ENCODE data around the gene RAB29. TPM values are rescaled to one million over a fixed set of nuclear protein-coding genes. Genes with fewer than 3 reads are reported as not detected.
A peak's percentile ranks its signal among the peaks of the same experiment; 100 is the strongest.

The RAB29 gene
- polyA plus RNA-seq, 4 donors = 6.4 to 39.7 (median 25.6) TPM

DNA sequence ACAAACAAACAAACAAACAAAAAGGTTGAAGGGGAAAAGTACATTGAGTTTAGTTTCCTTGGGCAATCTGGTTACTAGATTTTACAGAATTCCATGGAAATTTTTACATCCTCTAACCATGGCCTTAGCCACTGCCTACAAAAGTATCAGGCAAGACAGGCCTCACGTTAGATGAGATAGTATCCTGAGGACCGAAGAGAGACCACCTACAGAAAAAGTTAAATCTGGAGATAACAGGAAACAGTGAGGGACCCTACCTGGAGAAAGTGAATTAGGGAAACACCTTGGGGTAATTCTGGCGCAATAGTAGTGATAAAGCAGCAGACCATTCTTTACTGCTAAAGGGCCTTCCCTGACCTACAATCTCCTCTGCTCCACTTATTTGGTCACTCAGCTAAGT, 8.7 kb downstream of the RAB29 start:
- DNase-seq (ENCODE audit: low read depth in 4 of 4, low spot score in 3 of 4) = no peak

DNA sequence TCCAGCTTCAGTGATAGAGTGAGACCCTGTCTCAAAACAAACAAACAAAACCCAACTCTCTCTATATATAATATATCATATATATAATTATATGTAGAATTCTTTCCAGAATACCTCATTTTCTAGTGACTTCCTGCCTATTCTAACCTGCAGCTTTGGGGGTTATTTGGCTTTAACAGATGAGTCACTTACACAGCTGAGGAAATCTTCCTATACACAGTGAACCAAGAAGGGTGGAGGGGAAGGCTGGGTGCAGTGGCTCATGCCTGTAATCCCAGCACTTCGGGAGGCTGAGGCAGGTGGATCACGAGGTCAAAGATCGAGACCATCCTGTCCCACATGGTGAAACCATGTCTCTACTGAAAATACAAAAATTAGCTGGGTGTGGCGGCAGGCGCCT, 9.2 kb downstream of the RAB29 start:
- DNase-seq (ENCODE audit: low read depth in 4 of 4, low spot score in 3 of 4) = no peak

DNA sequence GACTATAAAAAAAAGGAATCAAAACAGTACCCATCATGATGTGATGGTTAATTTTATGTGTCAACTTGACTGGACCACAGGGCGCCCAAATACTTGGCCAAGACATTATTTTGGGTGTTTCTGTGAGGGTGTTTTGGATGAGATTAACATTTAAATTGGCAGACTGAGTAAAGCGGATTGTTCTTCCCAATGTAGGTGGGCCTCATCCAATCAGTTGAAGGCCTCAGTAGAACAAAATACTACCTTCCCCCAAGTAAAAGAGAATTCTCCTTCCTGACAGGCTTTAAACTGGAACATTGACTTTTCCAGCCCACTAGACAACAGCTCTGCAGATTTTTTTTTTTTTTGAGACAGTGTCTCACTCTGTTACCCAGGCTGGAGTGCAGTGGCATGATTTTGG, 10.7 kb downstream of the RAB29 start:
- no peak for DNase-seq (ENCODE audit: low read depth in 4 of 4, low spot score in 3 of 4)

DNA sequence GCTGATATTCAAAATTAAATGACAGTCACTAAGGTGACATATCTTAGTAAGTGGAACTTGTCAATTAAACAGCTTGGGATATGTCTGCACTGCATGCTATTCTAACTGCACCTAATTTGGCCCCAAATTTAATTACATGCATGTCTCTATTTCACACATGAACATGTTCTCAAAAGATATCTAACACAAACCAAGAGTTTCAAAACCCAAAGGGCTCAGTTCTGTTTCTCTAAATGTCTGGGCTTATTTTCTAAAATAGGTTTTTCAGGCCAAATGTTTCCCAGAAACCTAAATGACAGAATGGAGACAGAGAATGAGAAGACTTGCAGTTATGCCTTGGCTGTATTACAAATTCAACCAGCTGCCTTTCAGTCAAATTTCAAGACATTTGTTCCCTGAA, 11.3 kb downstream of the RAB29 start:
- DNase-seq (ENCODE audit: low read depth in 4 of 4, low spot score in 3 of 4) = no peak

DNA sequence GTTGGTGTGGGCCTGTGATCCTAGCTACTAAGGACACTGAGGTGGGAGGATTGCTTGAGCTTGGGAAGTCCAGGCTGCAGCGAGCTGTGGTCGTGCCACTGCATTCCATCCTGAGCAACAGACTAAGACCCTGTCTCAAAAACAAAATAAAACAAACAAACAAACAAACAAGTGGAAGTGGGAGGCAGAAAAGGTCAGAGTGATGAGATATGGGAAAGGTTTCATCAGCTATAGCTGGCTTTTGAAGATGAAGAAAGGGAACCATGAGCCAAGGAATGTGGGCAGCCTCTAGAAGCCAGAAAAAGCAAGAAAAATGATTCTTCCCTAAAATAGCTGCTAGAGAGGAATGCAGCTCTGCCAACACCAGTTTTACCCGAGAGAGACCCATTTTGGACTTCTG, 14.7 kb downstream of the RAB29 start:
- no peak for DNase-seq (ENCODE audit: low read depth in 4 of 4, low spot score in 3 of 4)

DNA sequence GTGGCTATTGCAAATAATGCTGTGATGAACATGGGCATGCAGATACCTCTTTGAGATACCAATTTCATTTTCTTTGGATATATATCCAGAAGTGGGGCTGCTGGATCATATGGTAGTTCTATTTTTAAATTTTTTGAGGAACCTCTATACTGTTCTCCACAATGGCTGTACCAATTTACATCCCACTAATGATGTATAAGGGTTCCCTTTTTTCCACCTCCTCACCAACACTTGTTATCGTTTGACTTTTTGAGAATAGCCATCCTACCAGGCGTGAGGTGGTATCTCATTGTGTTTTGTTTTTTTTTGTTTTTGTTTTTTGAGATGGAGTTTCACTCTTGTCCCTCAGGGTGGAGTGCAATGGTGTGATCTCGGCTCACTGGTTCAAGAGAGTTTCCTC, 18.7 kb downstream of the RAB29 start:
- DNase-seq (ENCODE audit: low read depth in 4 of 4, low spot score in 3 of 4) = no peak

DNA sequence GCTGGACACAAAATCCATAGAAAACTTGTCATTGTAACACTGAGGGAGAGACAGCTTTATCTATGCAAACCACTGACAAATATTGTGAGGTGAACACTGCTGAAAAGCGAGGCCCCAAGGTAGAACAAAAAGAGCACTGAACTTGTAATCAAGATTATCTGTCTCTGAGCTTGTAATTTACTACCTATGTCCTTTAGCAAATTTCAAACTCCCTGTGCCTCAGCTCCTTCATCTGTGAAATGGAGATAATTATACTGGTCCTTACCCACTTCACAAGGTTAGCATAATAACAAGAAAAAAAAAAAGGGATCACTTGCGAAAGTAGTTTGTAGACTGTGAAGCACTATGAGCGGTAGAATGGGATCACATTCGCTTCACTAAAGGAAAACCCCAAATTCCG, 20.4 kb downstream of the RAB29 start:
- no peak for DNase-seq (ENCODE audit: low read depth in 4 of 4, low spot score in 3 of 4)

DNA sequence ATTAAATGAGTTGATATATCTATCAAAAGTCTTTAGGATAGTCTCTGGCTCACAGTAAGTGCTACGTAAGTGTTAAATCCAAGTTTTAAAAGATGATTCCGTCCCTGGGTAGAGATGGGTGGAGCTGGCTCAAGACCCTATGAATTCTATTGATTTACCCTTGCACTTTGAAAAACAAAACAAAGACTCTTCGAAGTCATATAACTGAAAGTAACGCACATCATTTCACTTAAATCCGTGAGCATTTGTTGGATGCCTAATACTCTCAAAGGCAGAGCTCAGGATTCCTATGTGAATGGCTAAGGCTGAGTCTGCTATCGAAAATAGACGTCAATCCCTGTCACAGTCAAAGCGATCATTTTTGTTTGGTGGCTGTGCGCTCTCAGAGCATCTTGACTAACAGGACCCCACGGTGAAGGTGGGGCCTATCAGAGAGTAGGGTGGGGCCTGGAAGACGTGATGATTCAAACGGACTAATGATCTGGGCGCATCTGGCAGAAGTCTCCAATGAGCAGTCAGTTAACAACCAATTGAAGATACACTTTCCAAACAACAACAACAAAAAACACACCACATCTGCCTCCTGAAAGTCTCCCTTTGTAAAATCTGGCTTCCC, 24.1 kb downstream of the RAB29 start:
- no peak for DNase-seq (ENCODE audit: low read depth in 4 of 4, low spot score in 3 of 4)

DNA sequence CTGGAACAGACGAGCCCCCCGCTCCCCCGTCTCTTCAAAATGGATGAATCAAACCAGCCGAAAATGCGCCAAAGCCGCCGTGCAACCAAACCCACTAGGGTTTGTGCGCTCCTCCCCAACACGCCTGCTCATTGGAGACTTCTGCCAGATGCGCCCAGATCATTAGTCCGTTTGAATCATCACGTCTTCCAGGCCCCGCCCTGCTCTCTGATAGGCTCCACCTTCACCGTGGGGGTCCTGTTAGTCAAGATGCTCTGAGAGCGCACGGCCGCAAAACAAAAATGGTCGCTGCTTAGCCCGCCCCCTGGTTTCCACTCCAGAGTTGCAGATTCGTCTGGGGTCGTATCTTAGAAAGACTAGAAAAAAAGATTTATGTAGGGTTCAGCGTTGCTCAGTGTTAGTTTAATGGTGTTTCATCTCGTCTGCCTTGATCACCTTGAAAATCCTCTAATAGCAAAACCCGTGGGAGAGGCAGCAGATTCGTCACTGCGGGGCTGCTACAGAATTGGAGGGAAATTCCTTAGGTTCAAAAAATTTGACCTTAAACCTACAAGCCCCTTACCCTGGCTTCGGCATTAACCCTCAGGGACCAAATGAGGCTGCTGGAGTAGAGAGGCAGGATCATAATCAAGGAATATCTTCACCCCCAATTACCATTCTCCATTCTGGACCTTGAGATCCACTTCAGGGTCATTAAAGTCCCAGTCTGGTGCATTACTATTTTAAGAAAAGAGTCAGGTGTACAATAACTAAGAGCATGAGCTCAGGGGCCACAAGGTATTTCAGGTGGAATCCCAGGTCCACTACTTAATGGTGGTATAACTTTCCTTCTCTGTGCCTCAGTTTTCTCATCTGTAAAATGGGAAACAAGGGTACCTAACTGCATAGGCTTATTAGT, 24.9 kb downstream of the RAB29 start, which contains the start of gene NUCKS1:
NUCKS1 (minus strand) TSS at position 45 of the 898 bp plus-strand sequence. CDS start 209 bp downstream, outside the sequence.
- peak; percentile 93 to 97 (median 96) for DNase-seq (ENCODE audit: low read depth in 4 of 4, low spot score in 3 of 4)

DNA sequence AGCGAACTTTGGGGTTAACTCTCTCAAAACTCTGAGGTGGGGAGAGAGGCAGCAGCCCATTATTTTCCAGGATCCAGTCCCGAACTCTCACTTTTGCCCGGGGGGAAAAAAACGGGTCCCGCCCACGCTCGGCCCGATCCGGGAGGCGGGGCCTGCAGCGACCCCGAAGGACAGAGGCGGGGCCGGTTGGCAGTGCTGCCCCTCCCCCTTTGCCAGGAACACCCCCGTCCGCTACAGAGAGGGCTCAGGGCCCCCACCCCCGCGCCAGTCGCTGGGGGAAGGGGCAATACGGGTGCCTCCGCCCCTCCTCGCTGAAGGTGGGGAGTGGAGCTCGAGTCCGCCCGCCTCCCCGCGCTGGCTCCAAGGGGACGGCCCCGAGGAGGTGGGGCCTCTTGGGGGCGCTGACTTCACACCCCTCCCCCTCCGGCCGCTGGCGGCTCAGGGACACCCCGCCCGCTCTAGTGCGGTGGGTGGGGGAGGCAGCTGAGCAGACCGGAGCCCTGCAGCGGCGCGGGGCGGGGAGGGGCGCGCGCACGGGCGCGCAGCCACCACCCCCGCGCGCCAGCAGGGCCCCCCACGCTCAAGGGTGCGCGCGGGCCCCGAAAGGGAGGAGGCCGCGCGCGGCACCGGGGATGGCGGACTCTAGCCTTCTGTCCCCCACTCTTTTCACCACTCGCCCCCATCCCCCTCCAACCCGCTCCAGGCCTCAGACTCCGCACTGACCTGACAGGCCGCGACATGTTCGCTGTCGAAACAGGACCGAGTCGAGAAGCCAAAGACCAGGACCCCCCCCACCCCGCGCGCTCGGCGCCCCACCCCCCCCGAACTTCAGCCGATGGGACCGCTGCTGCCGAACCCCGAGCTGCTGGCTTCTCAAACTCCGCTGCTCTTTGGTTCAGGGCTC, 25.8 kb downstream of the RAB29 start:
- peak; percentile 83 to 89 (median 84) for DNase-seq (ENCODE audit: low read depth in 4 of 4, low spot score in 3 of 4)

DNA sequence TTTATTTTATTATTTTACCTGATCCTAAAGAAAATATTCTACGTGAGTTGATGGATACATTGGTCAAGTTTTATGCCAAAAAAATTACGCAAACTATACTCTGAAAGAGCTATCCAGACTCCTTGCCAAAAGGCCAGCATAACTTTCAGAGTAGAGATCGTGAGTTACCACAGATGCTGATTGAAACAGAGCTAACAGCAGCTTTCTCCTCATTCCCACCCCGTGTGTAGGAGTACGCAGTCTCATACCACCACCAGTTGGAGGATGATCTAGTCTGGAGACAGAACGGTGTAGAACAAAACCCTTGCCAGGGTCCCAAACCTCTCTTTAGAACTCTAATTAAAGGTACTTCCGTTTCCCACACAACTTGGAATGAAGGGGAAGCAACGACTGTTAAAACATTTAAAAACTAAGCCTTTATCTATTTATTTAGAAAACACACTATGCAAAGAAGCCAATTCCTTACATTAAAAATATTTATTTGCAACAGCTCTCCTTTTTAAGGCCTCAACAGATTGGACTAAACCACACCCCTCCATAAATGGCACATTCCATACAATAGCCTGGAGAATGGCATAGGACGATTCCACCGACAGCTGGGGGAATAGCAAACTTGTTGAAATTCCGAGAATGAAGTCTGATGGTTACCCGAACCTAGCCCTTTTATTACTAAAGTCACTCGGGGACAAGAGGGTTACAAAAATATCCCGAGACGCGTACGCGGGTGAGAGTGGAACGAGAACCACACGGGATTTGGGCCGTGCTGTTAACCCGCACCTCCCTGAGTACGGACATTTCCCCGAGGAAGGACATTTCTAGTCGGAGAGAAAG, 26.7 kb downstream of the RAB29 start:
- peak; percentile 26 to 55 (median 36) for DNase-seq (ENCODE audit: low read depth in 4 of 4, low spot score in 3 of 4)

DNA sequence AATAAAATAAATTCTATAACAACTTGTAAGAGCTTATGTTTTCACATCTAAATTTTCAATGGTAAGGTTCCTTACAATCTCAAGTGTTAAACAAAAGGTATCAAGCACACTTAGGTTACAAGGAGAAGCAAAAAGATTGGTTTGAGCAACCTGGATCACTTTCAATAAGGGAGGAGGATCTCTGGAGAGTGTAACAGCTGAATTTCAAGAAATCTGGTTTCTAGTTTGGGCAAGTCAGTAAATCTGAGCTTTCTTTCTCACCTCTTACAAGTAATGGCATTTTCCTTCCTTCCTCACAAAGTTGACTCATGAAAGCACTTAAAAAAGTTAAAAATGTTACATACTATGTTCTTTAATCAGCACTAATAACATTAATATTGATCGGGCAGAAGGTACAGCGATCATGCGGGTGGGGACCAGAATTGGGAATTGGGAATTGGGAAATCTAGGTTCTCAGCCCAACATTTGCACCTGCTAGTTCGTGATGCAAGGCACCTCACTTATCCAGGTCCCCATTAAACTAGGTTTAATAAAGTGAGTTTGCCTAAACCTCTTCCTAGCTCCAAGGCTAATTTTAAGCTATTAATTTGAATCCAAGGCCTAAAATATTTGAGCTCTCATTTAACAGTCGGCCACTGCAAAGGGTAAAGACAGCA, 28.4 kb downstream of the RAB29 start:
- DNase-seq (ENCODE audit: low read depth in 4 of 4, low spot score in 3 of 4) = no peak

DNA sequence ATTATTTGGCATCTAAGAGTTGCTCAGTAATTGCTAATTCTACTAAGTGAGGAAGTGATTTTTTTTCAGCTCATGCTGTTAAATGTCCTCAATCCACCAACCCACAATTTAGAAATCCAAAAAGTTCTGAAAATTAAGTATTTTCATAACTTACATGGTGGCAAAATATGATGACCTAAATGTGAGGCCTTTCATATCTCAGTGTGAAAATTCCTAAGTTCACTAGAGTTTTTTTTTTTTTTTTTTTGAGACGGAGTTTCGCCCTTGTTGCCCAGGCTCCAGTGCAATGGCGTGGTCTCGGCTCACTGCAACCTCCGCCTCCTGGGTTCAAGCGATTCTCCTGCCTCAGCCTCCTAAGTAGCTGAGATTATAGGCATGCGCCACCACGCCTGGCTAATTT, 30.9 kb downstream of the RAB29 start:
- DNase-seq (ENCODE audit: low read depth in 4 of 4, low spot score in 3 of 4) = no peak

DNA sequence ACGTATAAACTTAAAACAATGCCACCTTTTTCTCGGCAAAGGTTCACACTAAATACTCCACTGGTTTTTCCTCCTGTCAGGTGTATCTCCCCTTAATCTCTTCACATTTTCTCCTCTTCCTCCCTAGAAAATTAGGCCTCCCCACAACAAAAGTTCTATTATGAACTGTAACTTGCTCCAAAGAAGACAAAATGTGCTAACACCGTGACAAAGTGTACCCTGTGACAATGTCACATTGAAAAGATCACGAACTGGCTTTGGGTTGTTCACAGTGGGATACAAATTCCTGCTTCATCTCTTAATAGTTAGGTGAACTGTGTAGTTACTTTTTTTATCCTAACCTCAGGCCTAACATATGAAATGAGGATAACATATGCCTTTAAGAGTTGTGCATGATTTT, 31.3 kb downstream of the RAB29 start:
- no peak for DNase-seq (ENCODE audit: low read depth in 4 of 4, low spot score in 3 of 4)

DNA sequence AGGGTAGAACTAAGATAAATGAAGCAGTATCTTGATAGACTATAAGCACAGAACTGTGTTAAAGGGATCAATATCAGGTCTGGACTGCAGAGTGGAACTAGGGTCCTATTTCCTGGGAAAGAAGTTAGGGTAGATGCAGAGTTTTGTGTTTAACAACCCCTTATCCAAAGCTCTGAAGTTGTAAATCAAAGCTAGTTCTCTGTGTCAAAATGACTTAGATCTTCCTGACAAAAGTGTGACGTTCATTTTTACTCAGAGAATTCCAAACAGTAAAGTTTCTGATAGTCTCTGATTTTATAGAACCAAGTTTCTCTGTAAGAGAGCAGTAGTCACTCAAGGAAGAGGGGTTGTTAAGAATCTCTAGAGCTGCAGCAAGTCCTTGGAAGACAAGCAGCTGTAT, 33.6 kb downstream of the RAB29 start:
- DNase-seq (ENCODE audit: low read depth in 4 of 4, low spot score in 3 of 4) = no peak

DNA sequence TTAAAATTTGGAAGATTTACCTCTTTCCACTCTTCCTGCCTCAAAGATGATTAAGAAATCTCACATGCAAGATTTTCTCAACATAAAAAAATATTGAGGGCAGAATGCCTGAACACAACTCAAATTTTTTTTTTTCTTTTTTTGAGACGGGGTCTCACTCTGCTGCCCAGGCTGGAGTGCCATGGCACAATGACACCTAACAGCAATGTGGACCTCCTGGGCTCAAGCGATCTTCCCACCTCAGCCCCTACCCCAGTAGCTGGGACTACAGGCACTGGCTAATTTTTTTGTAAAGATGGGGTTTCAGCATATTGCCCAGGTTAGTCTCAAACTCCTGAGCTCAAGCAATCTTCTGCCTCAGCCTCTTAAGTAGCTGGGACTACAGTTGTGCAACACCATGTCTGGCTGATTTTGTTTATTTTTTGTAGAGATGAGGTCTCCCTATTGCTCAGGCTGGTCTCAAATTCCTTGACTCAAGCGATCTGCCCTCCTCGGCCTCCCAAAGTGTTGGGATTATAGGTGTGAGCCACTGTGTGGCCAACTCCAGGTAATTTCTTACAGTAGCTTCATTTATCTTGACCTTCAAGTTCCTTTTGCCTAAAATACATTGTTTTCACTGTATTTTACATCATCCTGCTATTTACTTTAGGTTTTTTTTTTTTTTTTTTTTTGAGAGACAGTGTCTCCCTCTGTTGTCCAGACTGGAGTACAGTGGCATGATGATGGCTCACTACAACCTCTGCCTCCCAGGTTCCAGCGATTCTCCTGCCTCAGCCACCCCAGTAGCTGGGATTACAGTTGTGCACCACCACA, 35.7 kb downstream of the RAB29 start:
- DNase-seq (ENCODE audit: low read depth in 4 of 4, low spot score in 3 of 4) = no peak

DNA sequence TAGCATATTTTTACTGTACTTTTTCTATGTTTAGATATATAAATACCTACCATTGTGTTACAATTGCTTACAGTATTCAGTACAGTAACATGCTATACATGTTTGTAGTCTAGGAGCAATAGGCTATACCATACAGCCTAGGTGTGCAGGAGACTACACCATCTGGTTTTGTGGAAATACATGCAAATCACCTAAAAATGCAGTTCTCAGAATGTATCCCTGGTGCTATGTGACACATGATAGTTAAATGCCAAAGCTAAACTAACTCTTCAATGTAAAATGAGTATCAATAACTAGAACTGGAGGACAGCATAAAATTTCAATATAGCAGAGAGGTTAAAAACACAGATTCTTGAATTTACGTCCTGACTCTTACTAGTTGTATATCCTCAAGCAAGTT, 40.1 kb downstream of the RAB29 start:
- DNase-seq (ENCODE audit: low read depth in 4 of 4, low spot score in 3 of 4) = no peak

DNA sequence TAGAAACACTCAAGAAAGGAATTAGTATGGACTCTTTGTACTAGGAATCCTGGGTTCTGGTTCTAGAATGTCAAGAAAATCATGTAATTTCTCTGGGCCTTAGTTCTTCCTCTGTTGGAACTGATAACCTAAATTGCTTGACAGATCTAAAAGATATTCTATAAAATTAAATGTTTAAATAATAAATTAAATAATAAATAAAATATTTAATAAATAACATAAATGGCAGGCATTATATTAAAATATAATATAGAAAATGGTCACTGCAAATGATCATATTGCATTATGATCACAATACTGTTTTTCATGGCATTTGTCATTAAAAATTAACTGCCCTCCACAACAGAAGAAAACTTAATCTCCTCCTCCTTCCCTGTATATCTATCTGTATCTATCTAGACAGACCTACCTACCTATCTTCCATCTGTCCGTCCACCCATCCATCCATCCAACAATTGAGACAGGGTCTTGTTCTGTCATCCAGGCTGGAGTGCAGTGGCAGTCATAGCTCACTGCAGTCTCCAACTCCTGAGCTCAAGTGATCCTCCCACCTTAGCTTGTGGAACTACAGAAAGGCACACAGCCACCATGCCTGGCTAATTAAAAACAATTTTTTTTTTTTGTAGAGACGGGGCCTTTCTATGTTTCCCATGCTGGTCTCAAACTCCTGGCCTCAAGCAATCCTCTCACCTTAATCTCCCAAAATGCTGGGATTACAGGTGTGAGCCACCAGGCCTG, 41.7 kb downstream of the RAB29 start:
- no peak for DNase-seq (ENCODE audit: low read depth in 4 of 4, low spot score in 3 of 4)
